GM06990 (cell line): ENCODE measurements around the gene SARDH.

ENCODE experiments used
- DNase-seq: peaks from one replicate; pipeline ENCODE4 v3.0.0-alpha.2; 2011; ENCODE audit not compliant: insufficient read length; ENCODE audit errors: extremely low read depth
- H3K27me3 ChIP-seq: replicated peaks from 2 replicates; pipeline ENCODE4 v1.6.0; 2011; ENCODE audit warnings: low read length; ENCODE audit not compliant: control insufficient read depth, insufficient read depth
- H3K36me3 ChIP-seq: 2 replicates; pipeline ENCODE4 v1.5.1; 2011; ENCODE audit warnings: low read length; ENCODE audit not compliant: control insufficient read depth, insufficient read depth
- H3K4me3 ChIP-seq: replicated peaks from 2 replicates; pipeline ENCODE4 v1.5.1; 2011; ENCODE audit warnings: low read depth, mild to moderate bottlenecking, control low read depth, low read length
- TF ChIP-seq, protein P1 (sequence below): IDR thresholded peaks from 2 replicates; pipeline ENCODE4 v1.5.1; 2011; ENCODE audit warnings: low read length, control low read depth, mild to moderate bottlenecking, inconsistent platforms; ENCODE audit not compliant: insufficient read depth, poor library complexity, severe bottlenecking

Gene SARDH

GRCh38 chr9:133708246-133709014 lies 29.7 kb downstream of the SARDH start:
- DNase-seq = no peak
- Histone ChIP-seq H3K4me3 (no peak overlapping the region), H3K36me3 (no peaks in the 10 kb centered on the region), H3K27me3 (peaks cover 3% of the 10 kb centered on the region; the same call in 1 of the 2 replicates)
- TF ChIP-seq, protein P1, sequence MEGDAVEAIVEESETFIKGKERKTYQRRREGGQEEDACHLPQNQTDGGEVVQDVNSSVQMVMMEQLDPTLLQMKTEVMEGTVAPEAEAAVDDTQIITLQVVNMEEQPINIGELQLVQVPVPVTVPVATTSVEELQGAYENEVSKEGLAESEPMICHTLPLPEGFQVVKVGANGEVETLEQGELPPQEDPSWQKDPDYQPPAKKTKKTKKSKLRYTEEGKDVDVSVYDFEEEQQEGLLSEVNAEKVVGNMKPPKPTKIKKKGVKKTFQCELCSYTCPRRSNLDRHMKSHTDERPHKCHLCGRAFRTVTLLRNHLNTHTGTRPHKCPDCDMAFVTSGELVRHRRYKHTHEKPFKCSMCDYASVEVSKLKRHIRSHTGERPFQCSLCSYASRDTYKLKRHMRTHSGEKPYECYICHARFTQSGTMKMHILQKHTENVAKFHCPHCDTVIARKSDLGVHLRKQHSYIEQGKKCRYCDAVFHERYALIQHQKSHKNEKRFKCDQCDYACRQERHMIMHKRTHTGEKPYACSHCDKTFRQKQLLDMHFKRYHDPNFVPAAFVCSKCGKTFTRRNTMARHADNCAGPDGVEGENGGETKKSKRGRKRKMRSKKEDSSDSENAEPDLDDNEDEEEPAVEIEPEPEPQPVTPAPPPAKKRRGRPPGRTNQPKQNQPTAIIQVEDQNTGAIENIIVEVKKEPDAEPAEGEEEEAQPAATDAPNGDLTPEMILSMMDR = no peak

DNA sequence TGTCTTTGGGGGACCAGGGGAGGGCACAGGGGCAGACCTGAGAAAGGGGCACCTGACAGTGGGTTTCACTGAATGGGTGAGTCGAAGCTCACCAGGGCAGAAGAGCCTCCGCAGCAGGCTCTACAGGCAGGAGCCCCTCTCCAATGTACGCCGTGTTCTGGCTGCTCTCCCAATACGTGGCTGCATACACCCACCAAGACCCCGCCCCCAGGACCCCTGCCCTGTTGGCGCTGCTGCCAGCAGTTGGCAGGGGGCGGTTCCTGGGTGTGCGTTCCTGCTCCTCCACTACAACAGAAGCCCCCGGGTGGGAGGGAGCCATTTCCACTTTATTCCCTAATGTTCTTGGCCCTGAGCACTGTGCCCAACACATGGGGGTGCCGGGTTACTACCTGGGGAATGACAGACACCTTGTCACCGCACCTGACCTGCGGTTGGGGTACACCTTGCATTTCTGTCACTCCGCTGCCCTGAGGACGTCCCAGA lies 30.3 kb downstream of the SARDH start:
- H3K36me3 ChIP-seq = no peaks in the 10 kb centered on the region
- no peak for DNase-seq
- TF ChIP-seq, protein P1 = no peak
- H3K4me3 ChIP-seq = no peak overlapping the region
- H3K27me3 ChIP-seq = peaks cover 5% of the 10 kb centered on the region

DNA sequence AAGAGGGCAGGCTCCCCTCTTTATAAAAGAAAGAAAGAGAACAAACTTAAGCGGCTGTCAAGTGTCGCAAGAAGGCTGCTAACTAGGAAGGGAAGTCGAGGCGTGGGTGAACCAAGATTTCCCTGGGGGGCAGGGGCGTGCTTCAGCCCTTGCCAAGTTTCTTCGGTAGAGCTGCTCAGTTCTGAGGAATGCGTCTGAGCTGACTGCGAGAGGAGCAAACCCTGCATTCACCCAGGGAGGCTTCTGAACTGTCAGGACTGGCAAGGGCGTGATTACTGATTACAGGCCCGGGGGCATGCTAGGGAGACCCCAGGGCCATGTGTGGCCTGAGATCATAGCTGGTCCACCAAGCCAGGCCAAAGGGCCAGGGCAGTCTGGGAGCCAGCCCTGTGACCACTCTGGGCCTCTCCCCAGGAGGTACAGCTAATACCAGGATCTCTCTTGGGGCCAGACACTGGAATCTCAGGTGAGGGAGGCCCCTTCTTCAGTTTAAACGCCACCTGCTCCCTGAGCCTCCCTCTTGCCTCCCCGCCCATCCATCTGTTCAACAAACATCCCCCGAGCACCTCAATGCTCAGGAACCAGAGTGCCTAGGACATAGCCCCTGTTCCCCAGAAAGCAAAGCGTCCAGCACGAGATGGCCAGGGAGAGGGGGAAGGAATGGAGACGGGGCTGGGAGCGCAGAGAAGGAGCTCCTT lies 30.9 kb downstream of the SARDH start:
- peaks cover 5% of the 10 kb centered on the region for H3K27me3 ChIP-seq
- H3K4me3 ChIP-seq = no peak overlapping the region
- TF ChIP-seq, protein P1 = no peak
- no peaks in the 10 kb centered on the region for H3K36me3 ChIP-seq
- DNase-seq = no peak

- TF ChIP-seq, protein P1 = no peak
- DNase-seq = no peak
- Histone ChIP-seq H3K4me3 (no peak overlapping the region), H3K27me3 (peaks cover 5% of the 10 kb centered on the region), H3K36me3 (no peaks in the 10 kb centered on the region)
Observed at GRCh38 chr9:133706307-133707050, 31.7 kb downstream of the SARDH start.

GRCh38 chr9:133705576-133705975 lies 32.6 kb downstream of the SARDH start:
- TF ChIP-seq, protein P1 = no peak
- no peak for DNase-seq
- no peaks in the 10 kb centered on the region for H3K36me3 ChIP-seq
- H3K4me3 ChIP-seq = no peak overlapping the region
- peaks cover 5% of the 10 kb centered on the region for H3K27me3 ChIP-seq
